Keratinocyte (primary cell): Measurements from ENCODE around the gene CORO7. TPM values are rescaled to one million over a fixed set of nuclear protein-coding genes. Genes with fewer than 3 reads are reported as not detected.

Experiments
- DNase-seq: peaks from one replicate; pipeline ENCODE4 v3.0.0-alpha.2; 2011; ENCODE audit warnings: low read depth, missing footprints, low spot score
- FAIRE-seq: peaks from 2 replicates; lab custom pipeline; 2011; peaks lifted over from hg19 to GRCh38; lab: Jason Lieb, UNC
- H2AFZ ChIP-seq: 2 replicates; pipeline ENCODE4 v1.6.0; 2012; ENCODE audit warnings: low read length, control low read depth, inconsistent platforms; ENCODE audit not compliant: control insufficient read depth
- H3K27ac ChIP-seq: 2 replicates; pipeline ENCODE4 v1.5.1; 2011; ENCODE audit warnings: low read length; ENCODE audit not compliant: control insufficient read depth, insufficient read depth
- H3K27me3 ChIP-seq: 3 replicates; pipeline ENCODE4 v1.6.0; 2011; ENCODE audit warnings: low read length; ENCODE audit not compliant: control insufficient read depth, insufficient read depth; ENCODE audit errors: extremely low read depth
- H3K36me3 ChIP-seq, 2 experiments: 2 replicates in 1 of 2; 3 replicates in 1 of 2; pipeline ENCODE4 v1.5.1; 2011; ENCODE audit warnings: low read length in 2 of 2, mild to moderate bottlenecking in 1 of 2; ENCODE audit not compliant: control insufficient read depth in 2 of 2, insufficient read depth in 2 of 2; ENCODE audit errors: extremely low read depth in 1 of 2
- H3K4me1 ChIP-seq: 3 replicates; pipeline ENCODE4 v1.5.1; 2011; ENCODE audit warnings: low read length; ENCODE audit not compliant: control insufficient read depth, insufficient read depth; ENCODE audit errors: extremely low read depth
- H3K4me2 ChIP-seq: 3 replicates; pipeline ENCODE4 v1.6.0; 2011; ENCODE audit warnings: low read depth, low read length; ENCODE audit not compliant: control insufficient read depth, insufficient read depth; ENCODE audit errors: extremely low read depth
- H3K4me3 ChIP-seq, 3 experiments: fragments of 200-600 bp in 1 of 3; sonication (generic) in 1 of 3; 2 replicates in 2 of 3; 3 replicates in 1 of 3; pipeline ENCODE4 v1.5.1; 2011 to 2016; ENCODE audit warnings: low read length in 3 of 3, mild to moderate bottlenecking in 3 of 3, control low read depth in 2 of 3, inconsistent platforms in 1 of 3, low read depth in 1 of 3, mixed read lengths in 1 of 3, mixed run types in 1 of 3, moderate library complexity in 1 of 3; ENCODE audit not compliant: control insufficient read depth in 2 of 3, insufficient read depth in 2 of 3; ENCODE audit errors: extremely low read depth in 1 of 3
- H3K79me2 ChIP-seq: 2 replicates; pipeline ENCODE4 v1.6.0; 2012; ENCODE audit warnings: low read length; ENCODE audit not compliant: control insufficient read depth, insufficient read depth
- H3K9ac ChIP-seq: 3 replicates; pipeline ENCODE4 v1.6.0; 2011; ENCODE audit warnings: low read length; ENCODE audit not compliant: control insufficient read depth, insufficient read depth; ENCODE audit errors: extremely low read depth
- H3K9me1 ChIP-seq: 3 replicates; pipeline ENCODE4 v1.6.0; 2011; ENCODE audit warnings: low read length; ENCODE audit not compliant: control insufficient read depth, insufficient read depth; ENCODE audit errors: extremely low read depth
- H3K9me3 ChIP-seq: 2 replicates; pipeline ENCODE4 v1.5.1; 2012; ENCODE audit warnings: low read depth, low read length; ENCODE audit not compliant: control insufficient read depth
- H4K20me1 ChIP-seq: 3 replicates; pipeline ENCODE4 v1.6.0; 2011; ENCODE audit warnings: low read length; ENCODE audit not compliant: control insufficient read depth, insufficient read depth; ENCODE audit errors: extremely low read depth
- CTCF ChIP-seq, 3 experiments: IDR thresholded peaks in 1 of 3; conservative IDR thresholded peaks in 1 of 3; optimal IDR thresholded peaks in 1 of 3; 2 replicates in 2 of 3; 3 replicates in 1 of 3; pipeline versions ENCODE3 to v1.5.1; 2011; ENCODE audit warnings: low read length in 3 of 3, mild to moderate bottlenecking in 3 of 3, moderate library complexity in 2 of 3, control low read depth in 1 of 3, inconsistent platforms in 1 of 3; ENCODE audit not compliant: insufficient read depth in 2 of 3; ENCODE audit errors: extremely low read depth in 1 of 3
- EZH2 ChIP-seq: IDR thresholded peaks from one replicate; pipeline ENCODE4 v1.6.1; 2012; ENCODE audit warnings: inconsistent platforms, mild to moderate bottlenecking, low read length, moderate library complexity
- dilution Hi-C: fragments of 300-500 bp; cut with MboI; formaldehyde crosslinking; loops from one replicate; pipeline ENCODE4 v1.7.0; 2020; ENCODE audit warnings: low sequenced_read_pairs; ENCODE audit not compliant: extremely low pct_ligation_motif_present
- polyA plus RNA-seq, 5 experiments: library from polyadenylated mRNA; depleted of rRNA in 3 of 5; stranded (reverse) in 3 of 5; stranded (forward) in 1 of 5; unstranded in 1 of 5; fragments of >200 nt; gene quantifications; 1 replicate in 1 of 5; 2 replicates in 3 of 5; 3 replicates in 1 of 5; pipeline versions ENCODE4 v1.2.1 to v1.2.3, GENCODE V29; 2011 to 2012; ENCODE audit warnings: missing spikeins in 2 of 5, low read depth in 1 of 5, low replicate concordance in 1 of 5

The CORO7 gene
- polyA plus RNA-seq, 1 donor (not counting 4 experiments of a cell fraction or from before 2014, with no cell fraction given): 8.4 TPM

GRCh38 chr16:4388271-4389021 is 27.9 kb downstream of the CORO7 start:
- TF ChIP-seq EZH2: no peak
- no peak for TF ChIP-seq CTCF (optimal IDR thresholded peaks at IDR 0.05 in 1 of 3, IDR thresholded peaks at IDR 0.05 in 1 of 3, conservative IDR thresholded peaks at IDR 0.05 in 1 of 3; ENCODE audit: extremely low read depth in 1 of 3, insufficient read depth in 2 of 3, low read length in 3 of 3)
- Histone ChIP-seq H3K79me2 (no peaks in the 10 kb centered on the region), H3K9ac (no peak overlapping the region), H3K9me3 (no peaks in the 10 kb centered on the region), H3K36me3 (peaks cover 9 to 27% of the 10 kb centered on the region in 2 experiments), H3K4me1 (peaks cover 11% of the 10 kb centered on the region), H3K4me3 (no peak overlapping the region), H3K27me3 (no peaks in the 10 kb centered on the region), H3K4me2 (no peak overlapping the region), H3K9me1 (no peaks in the 10 kb centered on the region), H3K27ac (no peak overlapping the region), H4K20me1 (peaks cover 3% of the 10 kb centered on the region), H2AFZ (no peak overlapping the region)
- FAIRE-seq (no peak), DNase-seq (no peak)
- dilution Hi-C loops: no loop called here

- no peaks in the 10 kb centered on the region for H3K27me3 ChIP-seq
- no peak overlapping the region for H3K9ac ChIP-seq
- H3K4me3 ChIP-seq: no peak overlapping the region
- H2AFZ ChIP-seq: no peak overlapping the region
- no peak for FAIRE-seq
- H3K27ac ChIP-seq: no peak overlapping the region
- H3K9me3 ChIP-seq: no peaks in the 10 kb centered on the region
- H3K4me2 ChIP-seq: no peak overlapping the region
- no peaks in the 10 kb centered on the region for H3K79me2 ChIP-seq
- peaks cover 5% of the 10 kb centered on the region for H3K4me1 ChIP-seq
- dilution Hi-C loops: no loop called here
- peaks cover 3% of the 10 kb centered on the region for H4K20me1 ChIP-seq
- no peaks in the 10 kb centered on the region for H3K9me1 ChIP-seq
- TF ChIP-seq CTCF (optimal IDR thresholded peaks at IDR 0.05 in 1 of 3, IDR thresholded peaks at IDR 0.05 in 1 of 3, conservative IDR thresholded peaks at IDR 0.05 in 1 of 3; ENCODE audit: extremely low read depth in 1 of 3, insufficient read depth in 2 of 3, low read length in 3 of 3): no peak
- no peak for TF ChIP-seq EZH2
- no peak for DNase-seq
- peaks cover 3 to 28% of the 10 kb centered on the region in 2 experiments for H3K36me3 ChIP-seq
Observed at GRCh38 chr16:4387781-4388180, 28.6 kb downstream of the CORO7 start.
